Measurements from ENCODE around the gene C2CD2. TPM values are rescaled to one million over a fixed set of nuclear protein-coding genes. Genes with fewer than 3 reads are reported as not detected.

Gene C2CD2
- total and polyA plus RNA-seq, 3 experiments from 2014 or later = 2.3 to 5.0 (median 4.3) TPM

DNA sequence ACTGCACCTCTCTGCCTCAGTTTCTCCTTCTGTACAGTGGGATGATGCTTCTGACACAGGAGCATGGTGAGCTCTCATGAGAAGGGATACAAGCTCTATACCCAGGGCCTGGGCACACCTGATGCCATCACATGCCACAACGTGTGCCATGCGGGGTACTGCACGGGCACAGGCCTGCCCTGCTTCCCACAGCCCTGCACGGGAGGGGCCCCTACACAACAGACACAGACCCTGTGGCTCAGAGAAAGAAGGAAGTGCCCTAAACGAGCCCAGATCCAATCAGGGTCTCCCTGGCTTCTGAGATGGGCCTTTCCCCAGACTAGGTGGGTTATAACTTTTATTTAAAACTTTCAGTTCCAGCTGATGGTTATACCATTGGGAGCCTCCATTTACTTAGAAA, 24.6 kb downstream of the C2CD2 start:
- no peaks in the 10 kb centered on the region for H3K9me3 ChIP-seq (ENCODE audit: low read length)
- H3K4me1 ChIP-seq (ENCODE audit: insufficient read depth, low read length) = peaks cover 40% of the 10 kb centered on the region
- H3K4me3 ChIP-seq (ENCODE audit: low read length) = no peak overlapping the region
- Mint-ChIP-seq H3K36me3 (peaks cover 0 to 7% (median 0%) of the 10 kb centered on the region in 3 donors), H3K4me1 (peaks cover 21 to 39% (median 28%) of the 10 kb centered on the region in 3 donors), H3K27me3 (peaks cover 4 to 27% of the 10 kb centered on the region in 2 donors), H3K9me3 (peaks cover 0 to 2% (median 0%) of the 10 kb centered on the region in 5 donors), H3K27ac (no peak overlapping the region), H3K4me3 (peak overlapping the region in 1 of 7 donors; percentile 54)
- ChIA-PET POLR2A (no interaction called here), CTCF (interaction anchor here (1.3 to 2.3 kb wide), 2 partner anchors 178 to 188 kb away, joined by 5 to 9 read pairs; no protein-coding TSS in a partner anchor)
- H3K27ac ChIP-seq (ENCODE audit: low read depth, low read length) = no peak overlapping the region
- H3K36me3 ChIP-seq (ENCODE audit: insufficient read depth, low read length) = no peaks in the 10 kb centered on the region
- DNase-seq = no peak
- H3K27me3 ChIP-seq (ENCODE audit: insufficient read depth, low read length, poor library complexity, severe bottlenecking) = no peaks in the 10 kb centered on the region

GRCh38 chr21:41928621-41929220, 25.1 kb downstream of the C2CD2 start:
- H3K36me3 Mint-ChIP-seq = peaks cover 0 to 7% (median 0%) of the 10 kb centered on the region in 3 donors
- POLR2A ChIA-PET = no interaction called here
- Histone ChIP-seq H3K27ac (ENCODE audit: low read depth, low read length) (no peak overlapping the region), H3K9me3 (ENCODE audit: low read length) (no peaks in the 10 kb centered on the region), H3K4me1 (ENCODE audit: insufficient read depth, low read length) (peaks cover 46% of the 10 kb centered on the region), H3K36me3 (ENCODE audit: insufficient read depth, low read length) (no peaks in the 10 kb centered on the region), H3K4me3 (ENCODE audit: low read length) (no peak overlapping the region), H3K27me3 (ENCODE audit: insufficient read depth, low read length, poor library complexity, severe bottlenecking) (no peaks in the 10 kb centered on the region)
- H3K4me1 Mint-ChIP-seq = peaks cover 26 to 45% (median 33%) of the 10 kb centered on the region in 3 donors
- peaks cover 4 to 22% of the 10 kb centered on the region in 2 donors for H3K27me3 Mint-ChIP-seq
- peak overlapping the region in 1 of 8 donors; percentile 53 for H3K27ac Mint-ChIP-seq
- H3K9me3 Mint-ChIP-seq = peaks cover 0 to 2% (median 0%) of the 10 kb centered on the region in 5 donors
- peak overlapping the region in 1 of 7 donors; percentile 30 for H3K4me3 Mint-ChIP-seq
- no peak for DNase-seq
- CTCF ChIA-PET = interaction anchor here (0.7 to 2.3 kb wide), 3 partner anchors 51 to 189 kb away, joined by 3 to 9 read pairs (median 5); no protein-coding TSS in a partner anchor

DNA sequence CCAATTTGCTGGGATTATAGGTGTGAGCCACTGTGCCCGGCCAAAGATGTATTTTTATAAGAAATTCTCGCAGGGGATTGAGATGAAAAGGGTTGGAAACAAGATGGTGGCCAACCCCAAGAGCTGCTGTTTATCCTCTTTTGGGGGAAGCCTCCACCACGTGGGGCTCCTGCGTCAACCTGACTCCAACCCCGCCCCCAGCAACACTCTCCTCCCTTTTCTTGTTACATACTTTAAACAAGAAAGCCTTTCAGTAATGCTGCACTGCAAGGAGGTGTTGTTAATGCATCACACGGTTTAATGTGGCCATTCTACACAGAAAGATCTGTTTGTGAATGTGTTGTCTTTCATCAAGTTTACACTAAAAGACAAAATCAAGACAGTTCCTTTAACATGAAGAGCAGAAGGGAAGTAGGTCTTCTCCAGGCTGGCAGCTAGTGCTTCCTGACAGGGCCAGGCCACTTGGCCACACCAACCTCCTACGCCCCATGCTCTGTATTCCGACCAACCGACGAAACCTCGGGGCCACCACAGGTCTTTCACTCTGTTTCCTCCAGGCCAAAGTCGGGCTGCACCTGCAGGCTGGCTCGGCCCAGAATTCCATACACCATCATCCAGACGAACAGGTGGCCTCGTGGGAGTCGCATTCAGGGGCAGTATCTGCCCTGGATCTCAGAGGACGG, 25.9 kb downstream of the C2CD2 start:
- Mint-ChIP-seq H3K27me3 (peaks cover 1 to 14% of the 10 kb centered on the region in 2 donors), H3K4me1 (peaks cover 33 to 52% (median 42%) of the 10 kb centered on the region in 3 donors), H3K4me3 (peak overlapping the region in 3 of 7 donors; percentile 24 to 74 (median 34)), H3K27ac (peak overlapping the region in 4 of 8 donors; percentile 3 to 98 (median 50)), H3K9me3 (no peaks in the 10 kb centered on the region), H3K36me3 (peaks cover 0 to 7% (median 0%) of the 10 kb centered on the region in 3 donors)
- Histone ChIP-seq H3K4me3 (ENCODE audit: low read length) (no peak overlapping the region), H3K9me3 (ENCODE audit: low read length) (no peaks in the 10 kb centered on the region), H3K4me1 (ENCODE audit: insufficient read depth, low read length) (peaks cover 44% of the 10 kb centered on the region), H3K27me3 (ENCODE audit: insufficient read depth, low read length, poor library complexity, severe bottlenecking) (no peaks in the 10 kb centered on the region), H3K27ac (ENCODE audit: low read depth, low read length) (no peak overlapping the region), H3K36me3 (ENCODE audit: insufficient read depth, low read length) (no peaks in the 10 kb centered on the region)
- DNase-seq = peak in 1 of 5 donors; percentile 34
- CTCF ChIA-PET = interaction anchor here (0.7 to 2.3 kb wide), 3 partner anchors 50 to 190 kb away, joined by 3 to 9 read pairs (median 5); no protein-coding TSS in a partner anchor
- POLR2A ChIA-PET = interaction anchor here (3.4 kb wide), 1 partner anchor 49 kb away, joined by 24 read pairs; the partner anchor contains the start of gene PRDM15

- Mint-ChIP-seq H3K9me3 (no peaks in the 10 kb centered on the region), H3K36me3 (peaks cover 0 to 7% (median 0%) of the 10 kb centered on the region in 3 donors), H3K27ac (peak overlapping the region; percentile 79 to 100 (median 98)), H3K4me1 (peaks cover 33 to 53% (median 43%) of the 10 kb centered on the region in 3 donors), H3K27me3 (peaks cover 1 to 5% of the 10 kb centered on the region in 2 donors), H3K4me3 (peak overlapping the region; percentile 87 to 97 (median 95))
- Histone ChIP-seq H3K4me3 (ENCODE audit: low read length) (peak overlapping the region; percentile 66), H3K4me1 (ENCODE audit: insufficient read depth, low read length) (peaks cover 44% of the 10 kb centered on the region), H3K27me3 (ENCODE audit: insufficient read depth, low read length, poor library complexity, severe bottlenecking) (no peaks in the 10 kb centered on the region), H3K27ac (ENCODE audit: low read depth, low read length) (peak overlapping the region; percentile 71), H3K9me3 (ENCODE audit: low read length) (no peaks in the 10 kb centered on the region), H3K36me3 (ENCODE audit: insufficient read depth, low read length) (no peaks in the 10 kb centered on the region)
- ChIA-PET CTCF (interaction anchor here (1.1 to 1.4 kb wide), 3 partner anchors 47 to 191 kb away, joined by 3 to 15 read pairs (median 4); partner anchors contain the start of gene PRDM15), POLR2A (interaction anchor here (1.1 to 3.4 kb wide), 3 partner anchors 48 to 137 kb away, joined by 3 to 24 read pairs (median 5); partner anchors contain the start of gene PRDM15)
- DNase-seq = no peak
Observed at GRCh38 chr21:41926807-41927171, 27.0 kb downstream of the C2CD2 start.

DNA sequence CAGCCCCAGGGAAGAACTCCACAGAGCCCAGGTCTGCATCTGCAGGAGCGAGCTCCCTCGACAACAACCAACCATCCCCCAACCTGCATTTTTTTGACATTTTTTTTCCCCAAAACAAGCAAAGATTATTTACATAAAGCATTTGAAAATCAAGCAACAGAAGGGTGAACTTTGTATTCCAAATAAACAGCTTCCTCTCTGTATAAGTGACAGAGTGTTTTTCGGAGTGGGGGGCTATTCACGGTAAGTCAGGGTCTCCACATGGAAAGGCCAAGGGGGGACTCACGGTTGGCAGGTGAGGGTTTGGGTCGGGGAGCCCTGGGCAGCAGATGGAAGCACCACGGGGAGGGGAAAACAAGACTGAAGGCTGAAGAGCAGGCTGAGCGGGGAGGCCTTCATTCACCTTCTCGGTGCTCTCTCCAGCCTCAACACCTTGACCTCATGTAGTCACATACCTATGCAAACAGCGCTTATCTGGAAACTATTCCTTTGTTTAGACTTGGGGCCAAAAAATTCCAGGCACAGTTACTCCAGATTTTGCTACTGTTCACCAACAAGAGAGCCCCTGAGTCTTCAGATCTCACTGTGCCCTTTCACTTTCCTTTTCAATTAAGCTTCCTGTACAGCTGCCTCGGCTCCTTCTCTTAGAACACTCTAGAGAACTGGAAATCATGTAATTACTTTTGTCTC, 27.6 kb downstream of the C2CD2 start:
- peak overlapping the region; percentile 79 to 100 (median 98) for H3K27ac Mint-ChIP-seq
- DNase-seq = peak in 2 of 5 donors; percentile 48 to 65
- peaks cover 35 to 56% (median 43%) of the 10 kb centered on the region in 3 donors for H3K4me1 Mint-ChIP-seq
- H3K4me3 Mint-ChIP-seq = peak overlapping the region; percentile 87 to 97 (median 95)
- POLR2A ChIA-PET = interaction anchor here (1.1 to 3.4 kb wide), 3 partner anchors 47 to 137 kb away, joined by 3 to 24 read pairs (median 5); partner anchors contain the start of gene PRDM15
- H3K9me3 ChIP-seq (ENCODE audit: low read length) = no peaks in the 10 kb centered on the region
- peak overlapping the region; percentile 71 for H3K27ac ChIP-seq (ENCODE audit: low read depth, low read length)
- peaks cover 1 to 5% of the 10 kb centered on the region in 2 donors for H3K27me3 Mint-ChIP-seq
- CTCF ChIA-PET = interaction anchor here (0.9 to 1.4 kb wide), 4 partner anchors 9 to 191 kb away, joined by 3 to 15 read pairs (median 4); partner anchors contain the start of gene PRDM15
- peaks cover 44% of the 10 kb centered on the region for H3K4me1 ChIP-seq (ENCODE audit: insufficient read depth, low read length)
- no peaks in the 10 kb centered on the region for H3K36me3 ChIP-seq (ENCODE audit: insufficient read depth, low read length)
- no peaks in the 10 kb centered on the region for H3K27me3 ChIP-seq (ENCODE audit: insufficient read depth, low read length, poor library complexity, severe bottlenecking)
- no peaks in the 10 kb centered on the region for H3K9me3 Mint-ChIP-seq
- peak overlapping the region; percentile 66 for H3K4me3 ChIP-seq (ENCODE audit: low read length)
- H3K36me3 Mint-ChIP-seq = peaks cover 0 to 11% (median 0%) of the 10 kb centered on the region in 3 donors

GRCh38 chr21:41925767-41926116, 28.1 kb downstream of the C2CD2 start:
- Mint-ChIP-seq H3K4me3 (peak overlapping the region; percentile 87 to 97 (median 95)), H3K27me3 (peaks cover 0 to 3% of the 10 kb centered on the region in 2 donors), H3K27ac (peak overlapping the region; percentile 79 to 100 (median 98)), H3K9me3 (no peaks in the 10 kb centered on the region), H3K36me3 (peaks cover 0 to 12% (median under 1%) of the 10 kb centered on the region in 3 donors), H3K4me1 (peaks cover 35 to 56% (median 43%) of the 10 kb centered on the region in 3 donors)
- Histone ChIP-seq H3K27me3 (ENCODE audit: insufficient read depth, low read length, poor library complexity, severe bottlenecking) (no peaks in the 10 kb centered on the region), H3K4me1 (ENCODE audit: insufficient read depth, low read length) (peaks cover 44% of the 10 kb centered on the region), H3K4me3 (ENCODE audit: low read length) (peak overlapping the region; percentile 66), H3K27ac (ENCODE audit: low read depth, low read length) (peak overlapping the region; percentile 71), H3K36me3 (ENCODE audit: insufficient read depth, low read length) (no peaks in the 10 kb centered on the region), H3K9me3 (ENCODE audit: low read length) (no peaks in the 10 kb centered on the region)
- ChIA-PET CTCF (interaction anchor here (0.9 kb wide), 1 partner anchor 9 kb away, joined by 3 read pairs; no protein-coding TSS in a partner anchor), POLR2A (interaction anchor here (1.2 to 3.4 kb wide), 2 partner anchors 47 to 136 kb away, joined by 3 to 24 read pairs; partner anchors contain the start of gene PRDM15)
- DNase-seq = peak in 1 of 5 donors; percentile 9

DNA sequence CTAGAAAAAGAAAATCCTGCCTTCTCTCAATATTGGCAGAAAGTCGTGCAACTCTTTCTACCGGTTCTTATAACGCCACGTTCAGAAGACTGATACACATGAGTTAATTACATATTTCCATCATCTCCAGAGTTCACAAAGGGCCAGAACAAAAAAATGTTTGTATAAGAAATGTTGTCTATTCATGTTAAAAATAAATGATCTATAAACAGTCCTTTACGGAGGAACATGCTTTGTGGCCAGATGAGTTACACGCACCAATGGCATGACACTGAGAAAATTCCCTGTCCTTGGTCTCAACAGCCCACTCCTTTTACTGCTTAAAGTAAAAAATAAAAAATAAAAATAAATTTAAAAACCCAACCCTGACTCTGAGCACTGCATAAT, 29.5 kb downstream of the C2CD2 start:
- Histone ChIP-seq H3K9me3 (ENCODE audit: low read length) (no peaks in the 10 kb centered on the region), H3K4me1 (ENCODE audit: insufficient read depth, low read length) (peaks cover 44% of the 10 kb centered on the region), H3K4me3 (ENCODE audit: low read length) (no peak overlapping the region), H3K27ac (ENCODE audit: low read depth, low read length) (no peak overlapping the region), H3K36me3 (ENCODE audit: insufficient read depth, low read length) (no peaks in the 10 kb centered on the region), H3K27me3 (ENCODE audit: insufficient read depth, low read length, poor library complexity, severe bottlenecking) (no peaks in the 10 kb centered on the region)
- CTCF ChIA-PET = interaction anchor here (1.6 kb wide), 1 partner anchor 183 kb away, joined by 6 read pairs; no protein-coding TSS in a partner anchor
- POLR2A ChIA-PET = no interaction called here
- Mint-ChIP-seq H3K36me3 (peaks cover 0 to 18% (median 5%) of the 10 kb centered on the region in 3 donors), H3K27ac (peak overlapping the region in 1 of 8 donors; percentile 30), H3K4me1 (peaks cover 35 to 56% (median 43%) of the 10 kb centered on the region in 3 donors), H3K9me3 (no peaks in the 10 kb centered on the region), H3K27me3 (no peaks in the 10 kb centered on the region), H3K4me3 (peak overlapping the region in 4 of 7 donors; percentile 1 to 87 (median 48))
- DNase-seq = no peak

All from CD8-positive, alpha-beta memory T cell (primary cell).